DMS53 (cell line): ENCODE results near the gene ENPP7.

Source experiments
- DNase-seq: peaks from one replicate; lab custom pipeline; 2025; lab: John Stamatoyannopoulos, UW

The ENPP7 gene

GRCh38 chr17:79778504-79779083, 47.9 kb downstream of the ENPP7 start:
- DNase-seq, result peak; percentile 47

DNA sequence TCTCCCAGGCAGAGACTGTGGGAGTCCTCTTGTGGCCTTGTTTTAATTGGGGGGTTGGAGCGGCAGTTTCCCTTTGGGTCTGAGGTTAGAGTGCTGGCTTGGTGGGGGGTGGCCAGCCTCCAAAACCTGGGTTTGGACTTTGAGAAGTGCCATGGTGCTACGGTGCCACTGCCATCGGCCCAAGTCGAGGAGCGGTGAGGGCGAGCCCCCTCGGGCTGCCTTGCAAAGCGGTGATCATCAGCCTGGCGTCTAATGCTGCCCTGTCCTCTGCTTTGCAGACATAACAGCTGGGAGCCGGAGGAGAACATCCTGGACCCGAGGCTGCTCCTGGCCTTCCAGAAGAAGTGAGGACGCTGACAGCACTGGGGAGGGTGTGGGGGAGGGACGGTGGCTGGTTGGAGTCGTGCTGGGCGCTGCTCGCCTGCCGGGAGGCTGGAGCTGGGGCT, 48.4 kb downstream of the ENPP7 start:
- no peak for DNase-seq

GRCh38 chr17:79779661-79780365, 49.1 kb downstream of the ENPP7 start:
- peak; percentile 45 for DNase-seq

GRCh38 chr17:79781012-79781650, 50.4 kb downstream of the ENPP7 start:
- no peak for DNase-seq

DNA sequence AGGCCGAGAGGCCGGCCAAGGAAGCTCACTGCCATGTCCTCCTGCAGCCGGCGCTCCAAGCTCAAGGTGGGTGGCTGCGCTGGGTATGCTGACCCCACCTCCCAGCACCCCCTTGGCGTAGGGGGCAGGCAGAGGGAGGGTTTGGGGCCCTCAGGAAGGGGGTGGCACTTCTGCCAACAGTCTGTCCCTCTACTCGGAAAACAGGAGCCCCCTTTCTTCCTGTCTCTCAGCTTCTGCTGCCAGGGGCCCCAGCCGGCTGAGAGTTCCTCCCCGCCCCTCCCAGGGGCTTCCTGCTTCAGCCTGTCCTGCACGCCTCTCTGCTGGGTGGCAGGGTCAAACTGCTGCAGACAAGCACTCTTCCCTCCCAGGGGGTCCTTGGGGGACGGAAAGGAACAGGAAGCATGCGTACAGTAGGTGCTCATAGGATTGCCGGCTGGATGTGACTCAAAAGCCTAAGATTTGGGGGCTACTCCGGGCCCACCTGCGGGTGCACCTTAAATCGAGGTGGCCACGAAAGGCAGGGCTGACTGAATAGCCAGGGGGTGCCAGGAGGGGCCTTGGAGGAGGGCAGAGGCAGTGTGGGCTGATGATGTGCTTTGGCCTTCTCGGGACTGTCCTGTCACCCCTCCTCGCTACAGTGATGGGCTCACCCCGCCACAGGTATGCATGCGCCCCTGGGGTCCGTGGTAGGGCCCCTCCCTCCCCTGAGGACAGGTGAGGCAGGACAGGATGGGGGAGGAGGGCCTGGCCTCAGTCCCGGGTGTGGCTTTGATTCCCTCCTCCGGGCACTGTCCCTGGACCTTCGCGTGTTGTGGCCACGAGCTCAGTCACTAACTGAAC, 51.2 kb downstream of the ENPP7 start:
- no peak for DNase-seq

DNA sequence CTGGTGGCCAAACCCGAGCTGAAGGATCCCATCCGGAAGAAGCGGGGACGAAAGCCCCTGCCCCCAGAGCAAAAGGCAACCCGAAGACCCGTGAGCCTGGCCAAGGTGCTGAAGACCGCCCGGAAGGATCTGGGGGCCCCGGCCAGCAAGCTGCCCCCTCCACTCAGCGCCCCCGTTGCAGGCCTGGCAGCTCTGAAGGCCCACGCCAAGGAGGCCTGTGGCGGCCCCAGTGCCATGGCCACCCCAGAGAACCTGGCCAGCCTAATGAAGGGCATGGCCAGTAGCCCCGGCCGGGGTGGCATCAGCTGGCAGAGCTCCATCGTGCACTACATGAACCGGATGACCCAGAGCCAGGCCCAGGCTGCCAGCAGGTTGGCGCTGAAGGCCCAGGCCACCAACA, 53.1 kb downstream of the ENPP7 start:
- DNase-seq, result no peak

GRCh38 chr17:79784353-79785016, 53.7 kb downstream of the ENPP7 start:
- DNase-seq, result no peak

DNA sequence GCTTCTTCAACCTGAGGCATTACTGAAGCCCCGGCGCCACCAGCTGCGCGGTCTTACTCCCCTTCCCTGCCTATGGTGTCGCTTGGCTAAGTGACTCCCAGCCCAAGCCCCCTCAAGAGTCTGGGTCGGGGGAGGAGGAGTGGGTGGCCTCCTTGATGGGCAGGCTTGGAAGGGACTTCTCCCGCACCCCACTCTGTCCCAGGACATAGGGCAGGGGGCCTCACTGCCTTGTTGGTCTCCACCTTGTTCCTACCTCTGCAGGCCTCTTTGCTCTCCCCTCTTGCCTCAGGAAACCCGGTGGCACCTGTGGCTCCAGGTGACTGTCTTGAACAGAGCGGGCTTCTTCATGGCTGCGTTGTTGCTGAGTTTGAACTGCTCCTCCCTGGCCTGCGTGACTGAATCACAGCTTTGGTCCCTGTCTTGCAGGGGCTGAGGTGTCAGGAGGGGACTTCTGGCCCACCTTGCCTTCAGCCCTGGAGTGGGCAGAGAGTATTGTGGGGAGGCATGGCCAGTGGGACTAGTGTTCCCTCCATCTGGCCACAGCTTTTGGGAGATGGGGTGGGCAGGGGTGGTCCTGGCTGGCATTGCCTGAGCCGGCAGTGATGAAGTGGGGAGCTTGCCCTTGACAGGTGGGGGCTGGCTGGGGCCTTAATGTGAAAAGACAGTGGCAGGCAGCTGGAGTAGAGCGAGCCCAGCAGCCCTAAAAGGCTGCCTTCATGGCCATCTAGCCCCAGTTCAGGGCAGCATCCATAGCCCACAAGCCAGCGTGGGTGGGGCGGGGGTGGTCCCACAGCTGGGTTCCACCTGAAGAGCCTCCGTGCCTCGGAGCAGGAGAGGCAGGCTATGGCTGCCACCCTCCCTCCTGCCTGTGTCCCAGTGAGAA, 54.5 kb downstream of the ENPP7 start:
- no peak for DNase-seq

- DNase-seq, result no peak
Measured at GRCh38 chr17:79785900-79786810, 55.4 kb downstream of the ENPP7 start.

- DNase-seq, result no peak
Measured at GRCh38 chr17:79786930-79787643, 56.3 kb downstream of the ENPP7 start.

DNA sequence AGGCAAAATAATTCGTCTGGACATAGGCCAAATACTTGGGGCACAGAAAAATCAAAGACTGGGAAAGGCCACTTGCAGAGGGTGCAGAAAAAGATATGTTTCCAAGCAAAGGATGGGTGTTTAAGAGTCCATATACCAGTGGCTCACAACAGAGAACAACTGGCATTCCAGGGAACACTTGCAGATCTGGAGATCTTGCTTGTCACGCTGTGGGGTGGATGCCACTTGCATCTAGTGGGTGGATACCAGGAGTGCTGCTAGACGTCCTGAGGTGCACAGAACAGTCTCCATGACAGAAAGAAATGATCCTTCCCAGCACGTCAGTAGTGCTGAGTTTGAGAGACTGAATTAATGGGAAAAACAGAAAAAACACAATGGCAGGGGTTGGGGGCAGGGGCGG, 57.7 kb downstream of the ENPP7 start:
- DNase-seq, result no peak

GRCh38 chr17:79788989-79789942, 58.5 kb downstream of the ENPP7 start:
- no peak for DNase-seq

GRCh38 chr17:79789943-79790804, 59.4 kb downstream of the ENPP7 start:
- peak; percentile 63 for DNase-seq

- peak; percentile 25 for DNase-seq
Measured at GRCh38 chr17:79790805-79791734, 60.3 kb downstream of the ENPP7 start.

GRCh38 chr17:79791735-79792161, 61.0 kb downstream of the ENPP7 start:
- DNase-seq, result no peak
